Activated CD4-positive, alpha-beta T cell treated with anti-CD3 and anti-CD28 coated beads, Interleukin-2, amount 50 U/mL, for 24 hours (primary cell): ENCODE measurements around the gene NUDT7.

ENCODE experiments used
- DNase-seq, 2 donors: peaks; one replicate each; pipeline ENCODE4 v3.0.0-alpha.2; 2020; ENCODE audit warnings: low read depth in 1 of 2, low spot score in 1 of 2

Gene NUDT7

GRCh38 chr16:77722309-77723107, at the start of gene NUDT7:
NUDT7 (plus strand) TSS chr16:77722514; CDS start chr16:77722583, 69 bp downstream.
- DNase-seq: peak; percentile 93 to 97

DNA sequence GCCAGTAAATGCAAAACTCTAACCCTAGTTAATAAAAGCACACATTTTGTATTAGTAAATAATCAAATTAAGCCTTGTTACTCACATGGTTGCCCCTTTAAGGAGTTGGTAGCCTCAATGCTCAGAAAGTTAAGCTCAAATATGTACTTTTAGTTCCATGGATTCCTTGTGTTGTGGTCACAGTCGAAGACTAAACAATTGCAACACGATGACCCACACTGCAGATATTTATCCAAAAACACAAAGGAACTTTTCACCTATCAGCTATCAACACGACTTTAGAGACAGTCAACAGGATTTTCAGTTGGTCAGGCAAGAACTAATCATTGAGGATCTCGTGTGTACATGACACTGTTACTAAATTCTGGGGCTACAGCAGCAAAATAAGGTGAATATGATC, 47.4 kb upstream of the NUDT7 start:
- DNase-seq: no peak

DNA sequence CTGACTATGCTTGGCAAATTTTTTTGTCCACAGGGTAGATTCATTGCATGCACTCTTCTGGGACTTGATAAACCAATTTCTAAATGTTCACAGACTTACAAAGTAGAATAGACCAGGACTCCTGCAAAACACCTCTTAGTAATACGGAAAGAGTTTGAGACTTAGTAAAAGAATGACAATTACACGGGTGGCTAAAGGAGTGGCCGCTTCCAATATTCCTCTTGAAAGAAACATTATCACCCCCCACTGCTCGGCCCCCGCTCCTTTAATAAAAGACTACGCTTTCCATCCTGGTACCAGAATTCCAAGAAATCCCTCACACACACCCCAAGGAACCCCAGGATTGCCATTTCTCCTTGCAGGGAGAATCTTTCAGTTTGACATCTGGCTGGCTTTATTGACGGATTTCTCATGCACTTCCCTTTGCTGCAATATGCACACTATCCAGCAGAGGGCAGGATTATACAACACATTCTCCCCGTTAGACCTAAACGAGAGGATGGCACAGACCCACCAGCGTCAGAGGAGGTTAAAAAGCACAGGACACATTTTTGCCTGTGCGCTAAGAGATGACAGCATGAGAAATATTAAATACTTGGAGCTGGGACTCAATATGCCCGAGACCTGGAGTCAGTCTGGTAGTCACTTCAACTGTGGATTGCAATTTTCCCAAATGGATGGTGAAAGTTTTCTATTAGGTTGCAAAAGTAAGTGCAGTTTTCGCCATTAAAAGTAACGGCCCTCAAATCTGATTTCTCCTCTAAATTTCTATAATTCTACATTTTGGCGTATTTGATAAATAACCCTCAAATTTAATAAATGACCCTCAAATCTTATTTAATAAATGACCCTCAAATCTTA, 46.6 kb upstream of the NUDT7 start:
- peak; percentile 39 to 60 for DNase-seq

DNA sequence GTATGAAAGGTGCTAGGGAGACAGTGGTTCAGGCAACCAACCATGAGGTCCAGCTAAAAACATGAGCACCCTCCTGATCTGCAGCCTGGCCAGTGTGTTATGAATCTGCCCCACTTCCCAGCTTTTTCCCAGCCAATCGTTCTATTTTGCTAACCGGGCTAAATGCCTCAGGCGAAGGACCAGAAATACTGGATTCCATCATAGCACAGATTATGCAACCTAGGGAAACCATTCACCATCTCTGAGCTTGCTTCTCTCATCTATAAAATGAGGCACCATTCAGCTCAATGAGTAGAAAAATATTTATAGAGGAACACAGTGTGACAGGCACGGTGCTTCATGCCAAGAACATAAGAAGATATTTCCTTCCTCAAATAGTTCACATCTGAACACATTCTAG, 45.2 kb upstream of the NUDT7 start:
- no peak for DNase-seq

DNA sequence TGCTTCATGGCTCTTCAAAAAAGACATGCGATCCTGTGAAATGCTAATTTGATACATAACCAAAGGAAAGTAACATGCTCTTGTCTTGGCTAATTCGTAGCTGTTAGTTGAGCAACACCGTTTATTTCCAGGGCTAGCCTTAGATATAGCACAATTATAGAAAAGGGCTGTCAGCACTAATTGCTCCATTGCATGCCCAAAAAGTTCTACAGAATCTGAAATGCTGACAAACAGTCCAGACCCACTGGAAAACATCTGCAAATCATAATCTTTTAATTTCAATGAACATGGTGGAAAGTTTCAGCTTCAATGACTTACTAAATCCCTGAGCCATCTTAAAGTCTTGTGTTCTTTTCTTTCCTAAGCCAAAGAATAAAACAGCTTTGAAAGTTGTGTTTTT, 42.9 kb upstream of the NUDT7 start:
- DNase-seq: no peak

DNA sequence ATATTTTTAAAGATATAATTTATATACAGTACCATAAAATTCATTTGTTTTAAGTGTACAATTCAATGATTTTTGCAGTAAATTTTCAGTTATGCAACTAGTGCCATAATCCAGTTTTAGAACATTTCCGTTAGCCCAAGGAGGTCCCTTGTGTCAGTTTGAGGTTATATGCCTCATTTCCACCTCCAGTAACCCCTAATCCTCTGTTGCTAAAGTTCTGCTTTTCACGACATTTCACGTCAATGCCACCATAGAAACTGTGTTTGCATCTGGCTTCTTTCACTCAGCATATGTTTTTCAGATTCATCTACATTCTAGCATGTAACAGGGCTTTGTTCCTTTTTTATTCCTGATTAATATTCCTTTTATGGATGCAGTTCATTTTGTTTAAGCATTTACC, 42.4 kb upstream of the NUDT7 start:
- no peak for DNase-seq

DNA sequence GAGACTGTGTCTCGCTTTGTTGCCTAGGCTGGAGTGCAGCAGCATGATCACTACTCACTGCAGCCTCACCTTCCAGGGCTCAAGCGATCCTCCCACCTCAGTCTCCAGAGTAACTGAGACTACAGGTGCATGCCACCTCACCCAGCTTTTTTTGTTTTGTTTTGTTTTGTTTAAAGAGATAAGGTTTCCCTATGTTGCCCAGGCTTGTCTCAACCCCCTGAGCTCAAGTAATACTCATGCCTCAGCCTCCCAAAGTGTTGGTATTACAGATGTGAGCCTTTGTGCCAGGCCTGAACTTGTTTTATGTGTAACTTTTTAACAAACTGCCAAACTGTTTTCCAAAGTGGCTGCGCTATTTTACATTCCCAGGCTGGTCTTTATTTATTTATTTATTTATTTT, 41.8 kb upstream of the NUDT7 start:
- DNase-seq: no peak

- DNase-seq: no peak
Measured at GRCh38 chr16:77682586-77682985, 39.7 kb upstream of the NUDT7 start.

DNA sequence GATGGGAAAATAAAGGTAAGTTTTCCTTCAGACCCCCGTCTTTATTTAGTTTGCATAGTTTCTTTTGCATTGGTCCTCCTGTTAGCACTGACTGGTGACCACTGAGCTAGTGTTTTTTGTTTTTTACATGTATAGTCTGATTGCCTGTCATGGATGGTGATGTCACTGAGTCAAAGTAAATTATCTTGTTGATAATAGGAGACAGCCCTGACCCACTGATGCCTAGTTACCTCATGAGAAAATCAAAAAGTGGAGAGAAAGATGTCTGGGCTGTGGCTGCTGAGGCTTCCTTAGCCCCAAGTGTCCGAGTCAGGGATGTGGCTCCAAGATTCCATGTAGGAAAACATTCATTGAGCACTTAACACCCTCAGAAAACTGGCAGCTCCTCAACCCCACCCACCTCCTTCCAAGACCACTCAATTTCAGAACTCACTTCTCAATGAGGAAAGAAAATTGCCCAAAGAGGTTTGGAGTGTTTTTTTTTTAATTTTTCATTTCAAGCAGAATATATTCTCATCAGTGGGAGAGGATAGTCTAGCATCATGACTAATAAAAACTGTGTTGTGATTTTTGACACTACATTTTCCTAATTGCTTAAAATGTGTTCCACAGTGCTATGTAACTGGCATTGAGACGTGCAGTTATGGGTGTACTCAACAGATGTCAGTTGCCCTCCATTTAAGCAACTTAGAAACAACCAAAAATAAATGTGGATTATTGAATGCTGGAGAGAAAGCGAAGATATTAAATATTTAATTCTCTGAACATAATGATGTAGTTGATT, 38.7 kb upstream of the NUDT7 start:
- no peak for DNase-seq

GRCh38 chr16:77684181-77684526, 38.2 kb upstream of the NUDT7 start:
- no peak for DNase-seq

DNA sequence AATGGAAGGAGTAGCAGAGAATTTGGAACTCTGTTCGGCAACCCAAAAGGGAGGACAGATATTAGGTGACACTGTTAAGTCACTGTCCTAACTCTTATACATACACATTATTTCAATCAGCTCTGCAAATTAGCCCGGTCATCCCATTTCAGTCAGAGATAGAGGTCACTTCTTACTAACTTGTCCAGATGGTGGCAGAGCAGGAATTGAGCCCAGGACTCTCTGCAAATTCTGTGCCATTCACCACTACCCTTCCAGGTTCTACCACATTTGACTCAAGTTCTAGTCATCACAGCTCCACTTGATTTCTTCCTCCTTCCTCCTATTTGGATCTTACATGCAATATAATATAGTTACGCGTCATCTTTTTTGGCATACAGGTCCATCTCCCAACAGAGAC, 35.9 kb upstream of the NUDT7 start:
- DNase-seq: no peak

DNA sequence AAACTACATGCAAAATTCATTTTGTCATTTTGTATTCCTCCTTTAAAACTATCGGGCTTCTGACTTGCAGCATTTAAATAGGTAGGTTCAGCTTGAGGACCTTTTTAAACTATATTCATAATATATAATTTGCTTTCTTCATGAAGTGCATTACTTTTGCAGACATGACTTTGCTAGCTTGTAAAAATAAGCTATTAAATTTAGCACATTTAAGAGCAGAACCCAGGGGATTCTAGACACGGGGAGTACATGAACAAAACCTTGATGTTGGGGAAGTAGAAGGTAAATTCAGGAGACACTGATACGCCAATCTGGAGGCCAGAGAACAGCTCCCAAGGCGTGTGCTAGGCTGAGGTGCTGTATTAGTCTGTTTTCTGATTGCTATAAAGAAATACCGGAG, 32.3 kb upstream of the NUDT7 start:
- DNase-seq: no peak

GRCh38 chr16:77690416-77690815, 31.9 kb upstream of the NUDT7 start:
- DNase-seq: no peak

- no peak for DNase-seq
Measured at GRCh38 chr16:77692612-77693011, 29.7 kb upstream of the NUDT7 start.

GRCh38 chr16:77696149-77696548, 26.2 kb upstream of the NUDT7 start:
- no peak for DNase-seq

DNA sequence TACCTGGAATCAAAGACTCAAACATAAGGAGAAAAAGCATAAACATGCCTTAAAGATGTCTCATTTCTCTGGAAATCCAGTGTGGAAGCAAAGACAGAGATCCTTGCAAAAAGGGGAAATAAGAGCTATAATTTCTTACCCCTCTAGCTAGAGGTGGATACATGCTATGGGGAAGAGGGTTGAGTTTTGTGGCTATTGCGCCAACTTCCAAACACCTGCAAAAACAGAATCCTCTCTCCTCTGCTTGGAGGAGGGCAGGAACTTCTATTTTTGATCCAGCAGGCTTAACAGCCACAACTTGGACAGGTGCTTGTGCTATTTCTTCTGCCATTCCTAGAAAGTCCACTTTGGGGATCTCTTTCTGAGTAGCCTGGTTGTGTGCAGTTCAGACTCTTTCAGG, 21.5 kb upstream of the NUDT7 start:
- DNase-seq: no peak

- no peak for DNase-seq
Measured at GRCh38 chr16:77705351-77705750, 17.0 kb upstream of the NUDT7 start.

DNA sequence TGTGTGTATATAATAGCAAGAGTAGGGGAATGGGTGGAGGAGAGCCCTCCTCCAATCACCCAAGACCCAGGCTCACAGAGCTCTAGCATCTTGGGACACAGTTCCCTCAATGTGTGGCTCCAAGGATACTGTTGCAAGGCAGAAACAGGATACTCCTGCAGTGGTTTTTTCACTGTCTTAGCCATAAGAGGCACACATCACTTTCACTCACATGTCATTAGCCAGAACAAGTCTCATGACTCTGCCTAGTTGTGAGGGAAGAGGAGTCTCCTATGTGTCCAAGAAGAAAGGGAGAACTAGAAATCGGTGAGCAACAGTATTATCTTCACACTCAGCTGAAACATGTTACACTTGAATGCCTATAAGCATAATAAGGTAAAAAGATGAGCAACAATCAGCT, 11.1 kb upstream of the NUDT7 start:
- DNase-seq: no peak

- no peak for DNase-seq
Measured at GRCh38 chr16:77711775-77712174, 10.5 kb upstream of the NUDT7 start.

- no peak for DNase-seq
Measured at GRCh38 chr16:77715145-77715544, 7.2 kb upstream of the NUDT7 start.

DNA sequence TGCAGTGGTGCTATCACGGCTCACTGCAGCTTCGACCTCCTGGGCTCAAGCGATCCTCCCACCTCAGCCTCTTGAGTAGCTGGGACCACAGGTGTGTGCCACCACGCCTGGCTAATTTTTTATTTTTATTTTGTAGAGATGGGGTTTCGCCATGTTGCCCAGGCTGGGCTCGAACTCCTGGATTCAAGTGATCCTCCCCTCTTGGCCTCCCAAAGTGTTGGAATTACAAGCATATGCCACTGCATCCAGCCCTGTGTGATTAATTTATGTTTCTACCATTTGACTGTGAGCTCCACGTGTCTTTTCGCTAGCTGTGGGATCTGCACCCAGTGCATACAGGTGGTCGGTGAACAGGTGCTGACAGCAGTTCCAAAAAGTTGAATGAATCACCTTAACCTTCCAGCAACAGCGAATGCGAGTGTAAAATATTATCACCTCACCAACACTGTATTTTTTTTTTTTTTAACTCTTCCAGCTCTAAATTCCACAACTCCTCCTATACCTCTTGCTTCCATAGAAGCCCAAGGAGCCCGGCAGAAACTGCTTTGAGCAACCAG, 484 bp upstream of the NUDT7 start:
- DNase-seq: no peak
